Large intestine (tissue), 3 donors: ENCODE results near the gene PDZK1IP1. TPM values are rescaled to one million over a fixed set of nuclear protein-coding genes. Genes with fewer than 3 reads are reported as not detected.

Source experiments
- DNase-seq, 2 donors: peaks; one replicate each; pipeline versions ENCODE4 v3.0.0 to v3.0.0-alpha.2; 2013
- H3K27ac ChIP-seq: one replicate; pipeline ENCODE4 v1.5.1; 2013; ENCODE audit warnings: low read length
- H3K27me3 ChIP-seq: 2 replicates; pipeline ENCODE4 v1.6.1; 2013; ENCODE audit warnings: low read length; ENCODE audit not compliant: control insufficient read depth, insufficient read depth
- H3K36me3 ChIP-seq: 2 replicates; pipeline ENCODE4 v1.6.1; 2013; ENCODE audit warnings: low read length; ENCODE audit not compliant: control insufficient read depth, insufficient read depth
- H3K4me1 ChIP-seq: one replicate; pipeline ENCODE4 v1.6.1; 2013; ENCODE audit warnings: low read length; ENCODE audit not compliant: control insufficient read depth, insufficient read depth
- H3K4me3 ChIP-seq: one replicate; pipeline ENCODE4 v1.5.1; 2013; ENCODE audit warnings: low read length
- H3K9me3 ChIP-seq: one replicate; pipeline ENCODE4 v1.6.1; 2013; ENCODE audit warnings: mild to moderate bottlenecking, low read depth, low read length, moderate library complexity; ENCODE audit not compliant: control insufficient read depth
- WGBS: methylation state at CpG from one replicate; pipeline ENCODE4 v1.1.5; 2013; ENCODE audit warnings: low lambda C conversion rate; ENCODE audit not compliant: insufficient coverage; 5-methylcytosine and 5-hydroxymethylcytosine counted together
- polyA plus RNA-seq: library from polyadenylated mRNA; unstranded; fragments of 120-200 nt; gene quantifications from one replicate; pipeline ENCODE4 v1.2.1, GENCODE V29; 2013

The PDZK1IP1 gene
- polyA plus RNA-seq, 1 donor, result 14.6 TPM

DNA sequence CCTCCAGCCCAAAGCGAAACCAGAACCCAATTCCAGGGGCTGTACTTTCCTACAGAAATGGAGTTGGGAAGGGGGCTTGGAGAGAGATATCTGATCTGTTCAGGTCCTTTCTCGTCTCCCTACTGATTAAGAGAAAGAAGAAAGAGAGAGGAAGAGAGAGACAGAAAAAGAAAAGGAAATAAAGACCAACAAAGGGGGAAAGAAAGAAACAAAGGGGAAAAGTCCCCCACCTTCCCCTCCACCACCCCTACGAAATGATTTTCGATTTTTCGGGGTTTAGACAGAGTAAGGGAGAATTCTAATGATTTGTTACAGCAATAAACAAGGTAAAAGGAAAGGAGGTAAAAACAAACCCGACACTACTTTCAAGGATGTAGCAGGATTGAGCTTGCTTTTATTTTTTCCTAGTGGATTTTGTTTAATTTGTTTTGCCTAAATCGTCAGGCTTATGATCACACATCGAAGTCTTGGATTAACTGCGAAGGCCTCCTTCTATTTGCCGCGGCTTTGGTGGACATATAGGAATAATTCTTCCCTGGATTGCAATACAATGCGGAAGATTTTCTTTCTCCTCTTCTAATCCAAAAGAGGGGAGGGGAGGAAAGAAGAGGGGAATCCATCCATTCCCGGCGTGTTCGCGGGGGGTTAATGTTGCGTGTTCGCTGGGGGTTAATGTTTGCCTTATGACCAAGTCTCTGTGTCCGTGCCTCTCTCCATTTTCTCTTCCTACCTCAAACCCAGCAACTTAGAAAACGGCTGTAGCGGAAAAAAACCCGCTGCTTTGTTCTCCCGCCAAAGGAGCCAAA lies 40.3 kb upstream of the PDZK1IP1 start:
- no peak overlapping the region for H3K27ac ChIP-seq
- DNase-seq, result no peak
- 18% methylated on average over 5 of the region's 23 CpGs for WGBS
- no peaks in the 10 kb centered on the region for H3K36me3 ChIP-seq
- H3K9me3 ChIP-seq, result peaks cover 10% of the 10 kb centered on the region
- H3K4me1 ChIP-seq, result peaks cover 17% of the 10 kb centered on the region
- peaks cover 97% of the 10 kb centered on the region for H3K27me3 ChIP-seq
- H3K4me3 ChIP-seq, result no peak overlapping the region

DNA sequence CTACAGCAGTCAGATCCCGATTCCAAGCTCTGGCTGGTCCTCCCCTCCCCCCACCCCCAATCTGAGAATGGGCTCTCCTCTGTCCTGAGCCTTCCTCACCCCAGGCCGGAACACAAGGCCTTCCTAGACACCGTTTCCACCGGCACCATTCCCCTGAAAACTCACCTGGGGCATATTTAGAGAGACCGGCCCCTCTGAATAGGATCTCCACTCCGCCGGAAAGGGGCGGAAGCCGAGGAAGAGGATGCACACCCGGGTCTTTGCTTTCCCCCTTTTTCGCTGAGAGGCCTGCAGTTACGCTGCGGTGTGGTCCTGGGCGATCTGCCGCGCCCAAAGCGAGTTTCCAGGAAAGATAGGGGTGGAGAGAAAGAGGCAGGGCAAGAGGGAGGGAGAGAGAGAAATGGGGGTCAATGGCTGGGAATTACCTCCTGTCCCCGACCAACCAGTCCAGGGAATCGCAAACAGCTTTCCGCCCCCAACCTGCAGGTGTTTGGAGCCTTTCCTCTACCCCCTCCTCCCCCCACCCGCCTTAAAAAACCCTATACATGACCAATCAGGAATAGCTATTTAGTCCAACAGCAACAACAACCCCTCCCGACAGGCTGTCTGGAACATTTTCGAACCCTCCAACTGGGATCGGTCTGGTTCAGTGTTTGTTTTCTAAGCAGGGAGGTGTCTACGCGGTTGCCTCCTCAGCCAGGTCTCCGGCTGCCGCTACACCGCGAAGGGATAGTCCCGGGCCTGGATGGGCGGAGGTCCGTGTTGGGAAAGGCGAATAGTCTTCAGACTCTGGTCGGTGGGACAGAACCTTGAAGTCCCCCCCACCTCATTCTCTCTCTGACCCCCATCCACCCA lies 39.4 kb upstream of the PDZK1IP1 start:
- Histone ChIP-seq H3K36me3 (no peaks in the 10 kb centered on the region), H3K9me3 (peaks cover 10% of the 10 kb centered on the region), H3K27ac (no peak overlapping the region), H3K27me3 (peaks cover 97% of the 10 kb centered on the region), H3K4me3 (no peak overlapping the region), H3K4me1 (peaks cover 24% of the 10 kb centered on the region)
- no CpG with 5 or more reads among the region's 35 CpGs for WGBS
- DNase-seq, result no peak

DNA sequence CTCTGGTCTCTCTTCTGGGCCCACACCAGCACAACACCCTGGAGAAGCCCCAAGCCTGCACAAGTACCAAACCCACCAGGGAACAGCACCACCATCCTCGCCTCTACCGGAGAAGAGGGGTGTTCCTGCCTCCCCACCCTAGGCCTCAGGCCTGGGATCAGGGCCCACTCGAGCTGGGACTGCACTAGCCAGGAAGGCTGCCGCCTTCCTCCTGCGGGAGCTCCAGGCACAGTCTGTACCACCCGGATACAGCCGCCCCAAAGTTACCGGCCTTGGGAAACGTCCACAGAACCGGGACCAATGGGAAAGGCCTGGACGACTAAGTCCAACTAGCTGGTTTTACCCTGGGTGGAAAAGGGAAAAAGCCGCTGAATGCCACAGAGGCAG lies 38.8 kb upstream of the PDZK1IP1 start:
- DNase-seq, result no peak
- Histone ChIP-seq H3K36me3 (no peaks in the 10 kb centered on the region), H3K9me3 (peaks cover 10% of the 10 kb centered on the region), H3K4me1 (peaks cover 24% of the 10 kb centered on the region), H3K27me3 (peaks cover 97% of the 10 kb centered on the region), H3K27ac (no peak overlapping the region), H3K4me3 (no peak overlapping the region)
- no CpG with 5 or more reads among the region's 12 CpGs for WGBS

DNA sequence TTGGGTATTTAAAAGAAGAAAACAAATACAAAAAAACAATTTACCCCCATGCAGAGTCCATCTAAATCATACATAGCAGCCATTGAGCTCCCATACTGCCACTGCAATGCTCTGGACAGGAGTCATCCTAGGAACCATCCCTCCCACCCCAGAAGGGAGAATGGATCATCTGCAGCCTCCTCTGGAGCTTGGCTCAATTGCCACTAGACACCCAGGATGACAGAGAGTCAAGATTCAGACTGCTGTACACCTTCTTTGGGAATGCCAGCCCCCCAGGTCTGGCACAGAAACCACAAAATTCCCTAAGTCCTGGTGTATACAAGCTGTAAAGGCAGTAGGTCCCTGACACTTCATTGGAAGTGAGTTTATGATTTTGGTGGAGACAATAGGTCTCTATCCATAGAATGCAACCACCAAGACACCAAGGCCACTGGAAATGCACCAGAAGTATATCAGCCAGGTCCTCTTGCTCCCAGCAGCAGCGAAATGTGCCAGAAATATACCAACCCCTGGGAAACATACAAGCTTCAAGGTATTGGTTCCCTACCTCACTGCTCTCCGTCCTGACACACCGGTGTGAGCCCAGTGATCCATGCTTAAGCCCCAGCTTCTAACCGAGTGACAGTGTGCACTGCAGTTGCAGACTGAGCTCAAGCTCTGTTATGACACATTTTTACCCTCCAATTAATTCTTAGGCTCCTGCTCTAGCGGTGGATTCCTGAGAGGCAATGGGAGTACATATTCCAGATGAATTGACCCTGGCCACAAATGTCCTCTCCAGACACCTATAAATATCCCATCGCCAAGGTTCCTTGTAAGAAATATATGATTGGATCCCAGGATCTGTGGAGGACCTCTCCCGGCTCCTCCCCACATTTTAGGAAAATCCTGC lies 37.8 kb upstream of the PDZK1IP1 start:
- DNase-seq, result no peak
- Histone ChIP-seq H3K27me3 (peaks cover 97% of the 10 kb centered on the region), H3K4me1 (peaks cover 24% of the 10 kb centered on the region), H3K9me3 (peaks cover 10% of the 10 kb centered on the region), H3K27ac (no peak overlapping the region), H3K36me3 (no peaks in the 10 kb centered on the region), H3K4me3 (no peak overlapping the region)
- WGBS, result no CpG with 5 or more reads among the region's 7 CpGs

DNA sequence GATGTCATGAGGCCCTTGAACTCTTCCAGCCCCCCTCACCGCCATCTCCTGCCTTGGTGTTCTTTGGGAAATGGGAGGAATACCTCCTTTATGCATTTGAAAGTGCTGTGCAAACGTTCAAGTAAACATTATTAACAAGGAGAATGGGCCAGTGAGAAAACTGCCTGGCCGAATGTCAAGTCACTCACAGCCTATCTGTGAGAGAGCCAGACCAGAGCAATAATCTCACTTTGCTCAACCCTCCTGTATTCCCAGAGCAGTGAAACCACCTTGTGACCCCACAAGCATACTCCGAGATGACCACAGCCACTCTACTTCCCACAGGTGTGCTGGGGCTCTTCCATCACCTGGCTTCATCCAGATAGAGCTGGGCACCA lies 37.0 kb upstream of the PDZK1IP1 start:
- peaks cover 97% of the 10 kb centered on the region for H3K27me3 ChIP-seq
- H3K9me3 ChIP-seq, result peaks cover 9% of the 10 kb centered on the region
- H3K4me1 ChIP-seq, result peaks cover 21% of the 10 kb centered on the region
- WGBS, result no CpG with 5 or more reads among the region's 4 CpGs
- no peak overlapping the region for H3K27ac ChIP-seq
- H3K36me3 ChIP-seq, result no peaks in the 10 kb centered on the region
- H3K4me3 ChIP-seq, result no peak overlapping the region
- DNase-seq, result no peak

DNA sequence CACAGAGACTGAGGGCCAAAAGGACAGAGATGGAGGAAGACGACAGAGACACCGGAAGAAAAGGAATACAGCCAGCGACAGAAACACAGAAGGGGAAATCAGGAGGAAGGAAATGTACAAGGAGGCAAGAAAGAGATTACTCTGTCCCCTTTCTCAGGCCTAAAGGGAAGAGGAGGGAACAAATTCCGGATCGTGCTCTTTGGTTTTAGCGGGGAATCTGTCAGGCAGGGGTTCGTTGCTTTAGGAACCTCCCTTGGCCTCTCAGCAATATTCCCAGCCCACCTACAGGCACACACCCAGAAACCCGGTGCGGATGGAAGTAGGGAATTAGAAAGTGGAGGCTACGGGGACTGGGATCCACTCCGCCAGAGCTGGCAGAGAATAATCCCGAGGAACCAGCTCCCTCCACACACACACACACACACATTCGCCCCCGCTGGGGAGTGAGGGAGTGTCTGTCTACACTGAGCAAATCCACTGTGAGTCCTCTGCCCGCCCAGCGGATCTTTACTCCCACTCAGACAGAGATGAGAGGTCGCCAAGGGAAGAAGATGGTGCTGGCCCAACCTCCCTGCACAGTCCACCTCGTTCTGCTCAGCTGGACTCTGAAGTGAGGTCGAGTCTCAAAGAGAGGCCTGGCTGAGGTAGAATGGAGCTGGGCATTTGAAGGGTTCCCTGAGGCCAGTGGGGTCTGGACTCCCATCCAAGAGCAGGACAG lies 36.4 kb upstream of the PDZK1IP1 start:
- no peak overlapping the region for H3K4me3 ChIP-seq
- H3K27ac ChIP-seq, result no peak overlapping the region
- peaks cover 97% of the 10 kb centered on the region for H3K27me3 ChIP-seq
- peaks cover 16% of the 10 kb centered on the region for H3K4me1 ChIP-seq
- DNase-seq, result no peak
- no peaks in the 10 kb centered on the region for H3K36me3 ChIP-seq
- H3K9me3 ChIP-seq, result peaks cover 4% of the 10 kb centered on the region
- 5% methylated on average over 4 of the region's 19 CpGs for WGBS

DNA sequence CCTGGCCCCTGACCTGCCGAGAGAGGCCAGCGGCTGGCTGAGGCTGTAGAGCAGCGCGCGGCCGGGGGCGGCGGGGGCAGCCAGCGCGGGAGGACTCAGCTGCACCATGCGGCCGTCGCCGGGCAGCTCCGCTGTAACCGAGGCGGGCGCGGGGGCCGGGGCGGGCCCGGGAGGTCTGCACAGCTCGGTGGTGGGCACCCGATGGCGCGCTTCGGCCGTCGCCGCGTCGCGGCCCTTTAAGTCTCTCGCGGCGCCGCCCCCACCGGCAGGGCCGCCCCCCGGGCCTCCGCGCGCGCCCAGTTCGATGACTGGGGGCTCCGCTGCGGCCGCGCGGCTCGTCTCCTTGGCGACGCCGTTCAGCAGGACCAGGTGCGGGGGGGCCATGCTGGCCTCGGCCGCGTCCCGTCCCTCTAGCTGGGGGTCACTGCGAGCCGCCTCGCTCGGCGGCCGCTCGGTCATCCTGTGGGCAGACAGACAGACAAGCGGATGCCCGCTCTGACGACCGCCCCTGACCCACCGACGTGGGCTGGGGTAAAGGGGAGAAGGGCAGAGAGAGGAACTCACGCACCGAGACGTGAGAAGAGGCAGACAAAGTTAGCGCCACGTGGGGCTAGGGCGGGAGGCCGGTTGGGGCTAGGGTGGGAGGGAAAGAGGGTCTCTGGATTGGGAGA lies 35.7 kb upstream of the PDZK1IP1 start:
- no peaks in the 10 kb centered on the region for H3K9me3 ChIP-seq
- DNase-seq, result no peak
- H3K4me1 ChIP-seq, result peaks cover 14% of the 10 kb centered on the region
- H3K36me3 ChIP-seq, result no peaks in the 10 kb centered on the region
- H3K27me3 ChIP-seq, result peaks cover 95% of the 10 kb centered on the region
- no CpG with 5 or more reads among the region's 79 CpGs for WGBS
- no peak overlapping the region for H3K4me3 ChIP-seq
- no peak overlapping the region for H3K27ac ChIP-seq

DNA sequence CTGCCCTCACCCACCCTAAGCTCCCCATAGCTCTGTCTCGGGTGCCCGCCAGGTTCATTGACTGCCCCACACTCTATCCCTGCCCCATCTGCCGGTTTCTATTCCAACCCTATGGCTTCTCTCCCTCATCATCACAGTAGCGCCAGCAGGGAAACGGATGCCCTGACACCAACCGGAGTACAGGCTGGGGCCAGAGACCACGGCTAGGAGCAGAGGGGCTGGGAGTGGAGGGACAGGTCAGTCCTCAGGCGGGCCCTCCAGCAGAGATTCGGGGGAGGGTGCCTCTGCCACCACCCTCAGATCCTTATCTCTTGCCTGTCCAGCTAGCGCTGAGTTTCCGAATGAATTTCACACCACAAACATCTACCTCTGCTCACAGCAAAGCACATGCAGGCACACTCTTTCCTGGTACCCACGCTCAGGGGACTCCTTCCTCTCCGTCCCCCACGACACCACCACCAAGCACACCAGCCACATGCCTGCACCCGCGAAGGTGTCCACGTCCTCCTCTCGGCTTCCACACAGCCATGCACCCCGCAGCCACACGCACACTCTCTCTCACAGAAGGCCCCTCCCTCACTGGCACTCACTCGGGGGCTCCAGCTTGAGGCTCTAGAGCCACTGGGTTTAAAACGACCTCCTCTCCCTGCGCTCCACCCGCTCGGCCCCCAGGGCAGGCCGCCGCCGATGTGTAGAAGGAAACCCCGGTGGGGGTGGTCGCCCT lies 35.0 kb upstream of the PDZK1IP1 start:
- Histone ChIP-seq H3K4me1 (peaks cover 14% of the 10 kb centered on the region), H3K9me3 (no peaks in the 10 kb centered on the region), H3K27ac (no peak overlapping the region), H3K4me3 (no peak overlapping the region), H3K36me3 (no peaks in the 10 kb centered on the region), H3K27me3 (peaks cover 88% of the 10 kb centered on the region)
- WGBS, result no CpG with 5 or more reads among the region's 30 CpGs
- no peak for DNase-seq
